Cardiac septum (tissue), 1 donor: ENCODE measurements around the gene SLX9. TPM values are rescaled to one million over a fixed set of nuclear protein-coding genes. Genes with fewer than 3 reads are reported as not detected.

Source experiments
- DNase-seq: peaks from one replicate; pipeline ENCODE4 v3.0.0-alpha.2; 2020; ENCODE audit warnings: low spot score
- intact Hi-C: fragments of 100-400 bp; cut with DNase I; formaldehyde crosslinking; loops from one replicate; pipeline ENCODE4 v1.14.0; 2022
- total RNA-seq: library from RNA; stranded (reverse); fragmentation: NEBNext Ultra II Directional; extraction: Animal tissue kit (Norgen Biotek cat#: 25700); gene quantifications from one replicate; pipeline ENCODE4 v1.2.1, GENCODE V29; 2021
- donor health status: DM: no; HTN: no; CAD: no.

The SLX9 gene
- total RNA-seq, 1 donor from 2014 or later, result 35.8 TPM

- intact Hi-C loops, result no loop called here
- peak; percentile 86 for DNase-seq
These were observed 12.5 kb downstream of the SLX9 start for GRCh38 chr21:44952116-44952928.

GRCh38 chr21:44952929-44953627 lies 13.2 kb downstream of the SLX9 start:
- DNase-seq, result no peak
- intact Hi-C loops, result no loop called here

- intact Hi-C loops, result no loop called here
- DNase-seq, result no peak
These were observed 13.8 kb downstream of the SLX9 start for GRCh38 chr21:44953628-44954021.

GRCh38 chr21:44954281-44954771 lies 14.5 kb downstream of the SLX9 start:
- intact Hi-C loops, result no loop called here

GRCh38 chr21:44955141-44955797 lies 15.4 kb downstream of the SLX9 start:
- no peak for DNase-seq
- intact Hi-C loops, result no loop called here

More at GRCh38 chr21:44954281-44954771, 14.5 kb downstream of the SLX9 start:
- no peak for DNase-seq

GRCh38 chr21:44955798-44956175 lies 16.0 kb downstream of the SLX9 start:
- no peak for DNase-seq
- intact Hi-C loops, result no loop called here

- intact Hi-C loops, result no loop called here
These were observed 16.7 kb downstream of the SLX9 start for GRCh38 chr21:44956356-44957046.

GRCh38 chr21:44957047-44957831 lies 17.4 kb downstream of the SLX9 start:
- DNase-seq, result no peak
- intact Hi-C loops, result no loop called here

More at GRCh38 chr21:44956356-44957046, 16.7 kb downstream of the SLX9 start:
- no peak for DNase-seq

- intact Hi-C loops, result no loop called here
- no peak for DNase-seq
These were observed 18.1 kb downstream of the SLX9 start for GRCh38 chr21:44957901-44958451.

- no peak for DNase-seq
- intact Hi-C loops, result no loop called here
These were observed 18.8 kb downstream of the SLX9 start for GRCh38 chr21:44958471-44959191.

GRCh38 chr21:44959376-44960091 lies 19.7 kb downstream of the SLX9 start:
- intact Hi-C loops, result no loop called here
- no peak for DNase-seq

- intact Hi-C loops, result no loop called here
- no peak for DNase-seq
These were observed 20.6 kb downstream of the SLX9 start for GRCh38 chr21:44960141-44961092.

- DNase-seq, result no peak
- intact Hi-C loops, result no loop called here
These were observed 22.7 kb downstream of the SLX9 start for GRCh38 chr21:44962403-44962966.

- intact Hi-C loops, result no loop called here
- no peak for DNase-seq
These were observed 24.6 kb downstream of the SLX9 start for GRCh38 chr21:44964381-44964780.

- DNase-seq, result no peak
These were observed 25.6 kb downstream of the SLX9 start for GRCh38 chr21:44965251-44966022.

More at GRCh38 chr21:44965251-44966022, 25.6 kb downstream of the SLX9 start:
- intact Hi-C loops, result no loop called here
